Prostate gland (tissue), 2 donors: ENCODE measurements around the gene CCDC154. TPM values are rescaled to one million over a fixed set of nuclear protein-coding genes. Genes with fewer than 3 reads are reported as not detected.

Experiments used
- DNase-seq: peaks from one replicate; pipeline ENCODE4 v3.0.0-alpha.2; 2019; ENCODE audit warnings: low spot score
- H3K27ac ChIP-seq, 2 donors: fragments of 200-600 bp; sonication (generic); 2 replicates each; pipeline ENCODE4 v1.5.1; 2017 to 2019
- H3K27me3 ChIP-seq: fragments of 200-600 bp; sonication (generic); replicated peaks from 2 replicates; pipeline ENCODE4 v1.5.1; 2019; ENCODE audit not compliant: insufficient read depth
- H3K36me3 ChIP-seq, 2 donors: fragments of 200-600 bp; sonication (generic); 1 replicate in 1 of 2; 2 replicates in 1 of 2; pipeline versions ENCODE4 v1.5.1 to v1.8.1; 2017 to 2019
- H3K4me1 ChIP-seq: fragments of 200-600 bp; sonication (generic); replicated peaks from 2 replicates; pipeline ENCODE4 v1.5.1; 2019
- H3K4me3 ChIP-seq, 2 donors: fragments of 200-600 bp; sonication (generic); 2 replicates each; pipeline ENCODE4 v1.5.1; 2017 to 2019
- H3K9me3 ChIP-seq: fragments of 200-600 bp; sonication (generic); 2 replicates; pipeline ENCODE4 v1.5.1; 2017
- CTCF ChIP-seq, 4 experiments: fragments of 200-600 bp in 2 of 4; fragments of 450-650 bp in 2 of 4; sonication (generic) in 2 of 4; IDR thresholded peaks; 1 replicate in 3 of 4; 2 replicates in 1 of 4; pipeline ENCODE4 v1.5.1; 2016 to 2019; ENCODE audit warnings: antibody characterized with exemption in 4 of 4, mild to moderate bottlenecking in 2 of 4, moderate library complexity in 2 of 4
- POLR2A ChIP-seq: fragments of 450-650 bp; IDR thresholded peaks from one replicate; pipeline ENCODE4 v1.6.1; 2016; ENCODE audit warnings: antibody characterized with exemption, mild to moderate bottlenecking
- POLR2AphosphoS5 ChIP-seq: sonication (generic); formaldehyde crosslinking; IDR thresholded peaks from one replicate; pipeline ENCODE4 v1.6.1; 2017; ENCODE audit warnings: antibody characterized with exemption
- WGBS: methylation state at CpG from one replicate; pipeline ENCODE4 v1.1.5; 2018; 5-methylcytosine and 5-hydroxymethylcytosine counted together
- intact Hi-C: fragments of 100-400 bp; cut with DNase I; formaldehyde crosslinking; loops from one replicate; pipeline ENCODE4 v1.14.2; 2022
- total RNA-seq, 2 donors: library from RNA; depleted of rRNA; stranded (reverse); fragments of >200 nt; gene quantifications; one replicate each; pipeline ENCODE4 v1.1.0, GENCODE V29; 2016

CCDC154 gene
- total RNA-seq, 2 donors from 2014 or later: 5.7 TPM; not detected in 1

GRCh38 chr16:1458336-1458976 lies 14.1 kb upstream of the CCDC154 start:
- Histone ChIP-seq H3K9me3 (no peaks in the 10 kb centered on the region), H3K4me3 (no peak overlapping the region), H3K4me1 (no peaks in the 10 kb centered on the region), H3K36me3 (peaks cover 7 to 21% of the 10 kb centered on the region in 2 donors), H3K27ac (no peak overlapping the region), H3K27me3 (no peaks in the 10 kb centered on the region)
- DNase-seq: no peak
- intact Hi-C loops: no loop called here
- TF ChIP-seq CTCF (IDR thresholded peaks at IDR 0.05) (no peak), POLR2A (no peak), POLR2AphosphoS5 (no peak)
- 93% methylated on average over 24 of the region's 26 CpGs for WGBS

- WGBS: 92% methylated on average over 42 of the region's 42 CpGs
- Histone ChIP-seq H3K27ac (no peak overlapping the region), H3K4me1 (no peaks in the 10 kb centered on the region), H3K4me3 (no peak overlapping the region), H3K9me3 (no peaks in the 10 kb centered on the region), H3K27me3 (no peaks in the 10 kb centered on the region), H3K36me3 (peaks cover 9 to 26% of the 10 kb centered on the region in 2 donors)
- intact Hi-C loops: no loop called here
- TF ChIP-seq POLR2AphosphoS5 (no peak), POLR2A (no peak)
- DNase-seq: no peak
Measured at GRCh38 chr16:1457489-1458245, 13.3 kb upstream of the CCDC154 start.

GRCh38 chr16:1456951-1457350 lies 12.6 kb upstream of the CCDC154 start:
- peaks cover 9 to 26% of the 10 kb centered on the region in 2 donors for H3K36me3 ChIP-seq
- intact Hi-C loops: no loop called here

GRCh38 chr16:1455190-1456171 lies 11.1 kb upstream of the CCDC154 start:
- 93% methylated on average over 37 of the region's 41 CpGs for WGBS
- intact Hi-C loops: no loop called here
- Histone ChIP-seq H3K4me3 (no peak overlapping the region), H3K27me3 (no peaks in the 10 kb centered on the region), H3K9me3 (no peaks in the 10 kb centered on the region), H3K36me3 (peaks cover 9 to 26% of the 10 kb centered on the region in 2 donors), H3K4me1 (no peaks in the 10 kb centered on the region), H3K27ac (no peak overlapping the region)
- TF ChIP-seq CTCF (IDR thresholded peaks at IDR 0.05) (no peak), POLR2A (no peak), POLR2AphosphoS5 (no peak)
- DNase-seq: no peak

More at GRCh38 chr16:1456951-1457350, 12.6 kb upstream of the CCDC154 start:
- Histone ChIP-seq H3K27me3 (no peaks in the 10 kb centered on the region), H3K4me3 (no peak overlapping the region), H3K4me1 (no peaks in the 10 kb centered on the region), H3K27ac (no peak overlapping the region), H3K9me3 (no peaks in the 10 kb centered on the region)
- no peak for DNase-seq
- WGBS: 93% methylated on average over 16 of the region's 16 CpGs
- TF ChIP-seq POLR2AphosphoS5: no peak
- no peak for TF ChIP-seq CTCF (IDR thresholded peaks at IDR 0.05)
- no peak for TF ChIP-seq POLR2A

GRCh38 chr16:1454561-1454960 lies 10.2 kb upstream of the CCDC154 start:
- no peak for DNase-seq
- Histone ChIP-seq H3K4me1 (no peaks in the 10 kb centered on the region), H3K36me3 (peaks cover 9 to 26% of the 10 kb centered on the region in 2 donors), H3K27me3 (no peaks in the 10 kb centered on the region), H3K9me3 (no peaks in the 10 kb centered on the region), H3K27ac (no peak overlapping the region), H3K4me3 (no peak overlapping the region)
- intact Hi-C loops: no loop called here
- TF ChIP-seq POLR2AphosphoS5 (no peak), CTCF (IDR thresholded peaks at IDR 0.05) (no peak), POLR2A (no peak)
- 91% methylated on average over 16 of the region's 17 CpGs for WGBS
